ENCODE measurements around the gene PELI2. TPM values are rescaled to one million over a fixed set of nuclear protein-coding genes. Genes with fewer than 3 reads are reported as not detected.

Gene PELI2
- total RNA-seq, 1 donor from 2014 or later = 17.1 TPM

- intact Hi-C loops (cut with DNase I) = no loop called here
- H3K4me3 ChIP-seq = no peak overlapping the region
- H3K9me3 ChIP-seq = no peaks in the 10 kb centered on the region
- no peak for DNase-seq (ENCODE audit: low spot score in 2 of 2)
- no peak for TF ChIP-seq CTCF (IDR thresholded peaks at IDR 0.05)
- H3K36me3 ChIP-seq = no peaks in the 10 kb centered on the region
- H3K27ac ChIP-seq = no peak overlapping the region
- H3K27me3 ChIP-seq = no peaks in the 10 kb centered on the region
- H3K4me1 ChIP-seq = peaks cover 0 to 2% of the 10 kb centered on the region in 2 donors
Observed at GRCh38 chr14:56143025-56143424, 24.8 kb downstream of the PELI2 start.

- no peaks in the 10 kb centered on the region for H3K9me3 ChIP-seq
- H3K27me3 ChIP-seq = no peaks in the 10 kb centered on the region
- TF ChIP-seq CTCF (IDR thresholded peaks at IDR 0.05) = no peak
- H3K4me1 ChIP-seq = peaks cover 0 to 2% of the 10 kb centered on the region in 2 donors
- H3K36me3 ChIP-seq = no peaks in the 10 kb centered on the region
- H3K4me3 ChIP-seq = no peak overlapping the region
- intact Hi-C loops (cut with DNase I) = no loop called here
- no peak overlapping the region for H3K27ac ChIP-seq
- no peak for DNase-seq (ENCODE audit: low spot score in 2 of 2)
Observed at GRCh38 chr14:56144176-56144575, 26.0 kb downstream of the PELI2 start.

DNA sequence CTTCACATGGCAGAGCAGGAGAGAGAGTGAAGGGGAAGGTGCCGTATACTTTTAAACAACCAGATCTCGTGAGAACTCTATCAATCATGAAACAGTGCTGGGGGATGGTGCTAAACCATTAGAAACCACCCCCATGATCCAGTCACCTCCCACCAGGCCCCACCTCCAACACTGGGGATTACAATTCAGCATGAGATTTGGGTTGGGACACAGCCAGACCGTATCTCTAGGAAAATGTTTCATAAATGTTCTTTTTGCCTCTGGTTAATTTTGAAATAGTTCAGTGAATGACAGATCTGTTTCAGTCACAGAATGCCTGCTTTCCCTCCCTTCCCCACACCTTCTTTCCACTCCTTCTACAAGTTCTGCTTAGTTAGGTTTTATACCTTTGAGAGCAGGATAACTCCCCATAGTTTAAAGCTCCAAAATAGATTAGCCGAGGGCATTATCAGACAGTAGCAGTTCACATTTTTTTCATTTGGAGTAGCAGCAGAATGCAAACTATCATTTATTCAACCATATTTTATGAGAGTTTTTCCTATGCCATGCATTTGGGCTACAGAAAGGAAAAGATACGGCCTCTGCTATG is 27.1 kb downstream of the PELI2 start:
- H3K27me3 ChIP-seq = no peaks in the 10 kb centered on the region
- H3K9me3 ChIP-seq = no peaks in the 10 kb centered on the region
- H3K36me3 ChIP-seq = no peaks in the 10 kb centered on the region
- TF ChIP-seq CTCF (IDR thresholded peaks at IDR 0.05) = no peak
- no peak for DNase-seq (ENCODE audit: low spot score in 2 of 2)
- no peak overlapping the region for H3K4me3 ChIP-seq
- peaks cover 0 to 2% of the 10 kb centered on the region in 2 donors for H3K4me1 ChIP-seq
- intact Hi-C loops (cut with DNase I) = no loop called here
- no peak overlapping the region for H3K27ac ChIP-seq

GRCh38 chr14:56145965-56146364 is 27.8 kb downstream of the PELI2 start:
- Histone ChIP-seq H3K4me3 (no peak overlapping the region), H3K36me3 (no peaks in the 10 kb centered on the region), H3K27ac (no peak overlapping the region), H3K27me3 (no peaks in the 10 kb centered on the region), H3K4me1 (peaks cover 0 to 5% of the 10 kb centered on the region in 2 donors), H3K9me3 (no peaks in the 10 kb centered on the region)
- no peak for DNase-seq (ENCODE audit: low spot score in 2 of 2)
- TF ChIP-seq CTCF (IDR thresholded peaks at IDR 0.05) = no peak
- intact Hi-C loops (cut with DNase I) = no loop called here

- DNase-seq (ENCODE audit: low spot score in 2 of 2) = no peak
- Histone ChIP-seq H3K27ac (no peak overlapping the region), H3K27me3 (no peaks in the 10 kb centered on the region), H3K9me3 (no peaks in the 10 kb centered on the region), H3K4me3 (no peak overlapping the region), H3K36me3 (no peaks in the 10 kb centered on the region), H3K4me1 (peaks cover 0 to 8% of the 10 kb centered on the region in 2 donors)
- intact Hi-C loops (cut with DNase I) = no loop called here
- no peak for TF ChIP-seq CTCF (IDR thresholded peaks at IDR 0.05)
Observed at GRCh38 chr14:56147449-56147848, 29.2 kb downstream of the PELI2 start.

Measured in ascending aorta (tissue), 2 donors.